Fibroblast of lung (primary cell): ENCODE measurements around the gene GARIN5B.

Experiments
- EZH2 ChIP-seq: IDR thresholded peaks from 2 replicates; pipeline ENCODE4 v1.5.1; 2012; ENCODE audit warnings: low read length, control low read depth, mild to moderate bottlenecking; ENCODE audit errors: missing control alignments
- TF ChIP-seq, protein P1 (sequence below), 2 donors: IDR thresholded peaks in 1 of 2; conservative IDR thresholded peaks in 1 of 2; 1 replicate in 1 of 2; 2 replicates in 1 of 2; pipeline ENCODE4 v1.5.1; 2011 to 2012; ENCODE audit warnings: low read length in 2 of 2, control low read depth in 1 of 2, inconsistent platforms in 1 of 2, low read depth in 1 of 2, mild to moderate bottlenecking in 1 of 2

DNA sequence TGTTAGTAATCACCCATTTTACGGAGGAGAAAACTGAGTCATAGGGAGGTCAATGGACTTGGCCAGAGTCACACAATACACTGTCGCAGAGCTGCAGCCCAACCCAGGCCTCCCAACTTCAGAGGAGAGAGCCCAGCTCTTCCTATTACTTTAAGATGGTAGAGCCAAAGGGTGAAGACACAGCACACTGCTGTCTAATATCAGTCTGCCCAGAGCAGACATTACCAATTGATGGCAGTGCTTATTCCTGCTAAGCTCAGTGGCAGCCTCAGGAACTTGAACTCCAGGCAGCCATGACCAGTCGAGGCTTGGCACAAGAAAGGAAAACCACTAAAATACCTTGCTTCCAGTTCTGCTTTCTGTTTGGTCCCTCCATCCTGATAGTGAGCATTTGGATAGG, 56.3 kb downstream of the GARIN5B start:
- TF ChIP-seq, protein P1, sequence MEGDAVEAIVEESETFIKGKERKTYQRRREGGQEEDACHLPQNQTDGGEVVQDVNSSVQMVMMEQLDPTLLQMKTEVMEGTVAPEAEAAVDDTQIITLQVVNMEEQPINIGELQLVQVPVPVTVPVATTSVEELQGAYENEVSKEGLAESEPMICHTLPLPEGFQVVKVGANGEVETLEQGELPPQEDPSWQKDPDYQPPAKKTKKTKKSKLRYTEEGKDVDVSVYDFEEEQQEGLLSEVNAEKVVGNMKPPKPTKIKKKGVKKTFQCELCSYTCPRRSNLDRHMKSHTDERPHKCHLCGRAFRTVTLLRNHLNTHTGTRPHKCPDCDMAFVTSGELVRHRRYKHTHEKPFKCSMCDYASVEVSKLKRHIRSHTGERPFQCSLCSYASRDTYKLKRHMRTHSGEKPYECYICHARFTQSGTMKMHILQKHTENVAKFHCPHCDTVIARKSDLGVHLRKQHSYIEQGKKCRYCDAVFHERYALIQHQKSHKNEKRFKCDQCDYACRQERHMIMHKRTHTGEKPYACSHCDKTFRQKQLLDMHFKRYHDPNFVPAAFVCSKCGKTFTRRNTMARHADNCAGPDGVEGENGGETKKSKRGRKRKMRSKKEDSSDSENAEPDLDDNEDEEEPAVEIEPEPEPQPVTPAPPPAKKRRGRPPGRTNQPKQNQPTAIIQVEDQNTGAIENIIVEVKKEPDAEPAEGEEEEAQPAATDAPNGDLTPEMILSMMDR (conservative IDR thresholded peaks at IDR 0.05 in 1 of 2, IDR thresholded peaks at IDR 0.05 in 1 of 2; ENCODE audit: low read depth in 1 of 2, low read length in 2 of 2), result no peak
- TF ChIP-seq EZH2, result no peak
